KMS-11 (cell line): ENCODE data around the gene PIH1D1.

Experiments used
- H2AFZ ChIP-seq: fragments of 200-600 bp; sonication (generic); 2 replicates; pipeline ENCODE4 v1.6.1; 2016; ENCODE audit warnings: antibody characterized with exemption, mixed run types, low read depth
- H3K27ac ChIP-seq: fragments of 200-600 bp; sonication (generic); 2 replicates; pipeline ENCODE4 v1.6.1; 2016; ENCODE audit warnings: mild to moderate bottlenecking, mixed run types
- H3K27me3 ChIP-seq: fragments of 200-600 bp; sonication (generic); 2 replicates; pipeline ENCODE4 v1.6.1; 2017; ENCODE audit warnings: mild to moderate bottlenecking, low read depth, mixed run types, moderate library complexity; ENCODE audit not compliant: insufficient read depth
- H3K36me3 ChIP-seq: fragments of 200-600 bp; sonication (generic); 2 replicates; pipeline ENCODE4 v1.6.1; 2017; ENCODE audit warnings: mild to moderate bottlenecking, mixed run types; ENCODE audit not compliant: insufficient read depth
- H3K4me1 ChIP-seq: fragments of 200-600 bp; sonication (generic); 2 replicates; pipeline ENCODE4 v1.6.1; 2016; ENCODE audit warnings: mild to moderate bottlenecking, low read depth, mixed run types; ENCODE audit not compliant: poor library complexity, severe bottlenecking
- H3K4me2 ChIP-seq: fragments of 200-600 bp; sonication (generic); 2 replicates; pipeline ENCODE4 v1.7.0; 2016; ENCODE audit warnings: mild to moderate bottlenecking, mixed run types
- H3K4me3 ChIP-seq: fragments of 200-600 bp; sonication (generic); IDR thresholded peaks from 2 replicates; pipeline ENCODE4 v1.6.1; 2017; ENCODE audit warnings: low read depth, low read length, mixed read lengths; ENCODE audit not compliant: insufficient read depth
- H3K79me2 ChIP-seq: fragments of 200-600 bp; sonication (generic); 2 replicates; pipeline ENCODE4 v1.6.1; 2016; ENCODE audit warnings: low read depth, mixed run types; ENCODE audit not compliant: insufficient read depth
- H3K9ac ChIP-seq: fragments of 200-600 bp; sonication (generic); 2 replicates; pipeline ENCODE4 v1.6.1; 2016; ENCODE audit warnings: mild to moderate bottlenecking, mixed run types
- H4K20me1 ChIP-seq: fragments of 200-600 bp; sonication (generic); 2 replicates; pipeline ENCODE4 v1.6.1; 2016; ENCODE audit warnings: mild to moderate bottlenecking, mixed run types; ENCODE audit not compliant: insufficient read depth
- TF ChIP-seq, protein P1 (sequence below): fragments of 200-600 bp; sonication (generic); conservative IDR thresholded peaks from 2 replicates; pipeline ENCODE4 v1.6.1; 2017; ENCODE audit warnings: low read depth, mild to moderate bottlenecking, antibody characterized with exemption, low read length, moderate library complexity, mixed read lengths

Gene PIH1D1

DNA sequence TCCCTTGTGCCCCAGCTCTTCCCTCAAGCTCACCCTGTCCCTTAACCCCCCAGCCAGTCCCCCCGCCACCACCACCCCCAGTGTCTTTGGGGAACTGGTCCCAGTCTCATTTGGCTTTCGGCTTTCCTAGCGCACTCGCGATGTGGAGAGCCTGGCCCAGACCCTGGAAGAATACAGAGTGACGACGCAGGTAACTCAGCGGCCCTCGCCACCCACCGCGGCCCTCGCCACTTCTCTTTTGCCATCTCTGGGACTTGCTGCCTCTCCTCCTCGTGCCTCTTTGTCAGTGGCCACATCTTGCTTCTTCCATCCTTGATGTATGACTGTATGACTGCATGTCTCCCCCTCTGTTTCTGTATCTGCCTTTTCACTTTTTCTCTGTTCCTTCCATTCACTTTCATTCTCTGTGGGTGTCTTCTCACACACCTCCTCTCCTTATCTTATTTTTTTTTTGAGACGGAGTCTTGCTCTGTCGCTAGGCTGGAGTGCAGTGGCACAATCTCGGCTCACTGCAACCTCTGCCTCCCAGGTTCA lies 44.1 kb downstream of the PIH1D1 start:
- no peaks in the 10 kb centered on the region for H3K79me2 ChIP-seq
- TF ChIP-seq, protein P1, sequence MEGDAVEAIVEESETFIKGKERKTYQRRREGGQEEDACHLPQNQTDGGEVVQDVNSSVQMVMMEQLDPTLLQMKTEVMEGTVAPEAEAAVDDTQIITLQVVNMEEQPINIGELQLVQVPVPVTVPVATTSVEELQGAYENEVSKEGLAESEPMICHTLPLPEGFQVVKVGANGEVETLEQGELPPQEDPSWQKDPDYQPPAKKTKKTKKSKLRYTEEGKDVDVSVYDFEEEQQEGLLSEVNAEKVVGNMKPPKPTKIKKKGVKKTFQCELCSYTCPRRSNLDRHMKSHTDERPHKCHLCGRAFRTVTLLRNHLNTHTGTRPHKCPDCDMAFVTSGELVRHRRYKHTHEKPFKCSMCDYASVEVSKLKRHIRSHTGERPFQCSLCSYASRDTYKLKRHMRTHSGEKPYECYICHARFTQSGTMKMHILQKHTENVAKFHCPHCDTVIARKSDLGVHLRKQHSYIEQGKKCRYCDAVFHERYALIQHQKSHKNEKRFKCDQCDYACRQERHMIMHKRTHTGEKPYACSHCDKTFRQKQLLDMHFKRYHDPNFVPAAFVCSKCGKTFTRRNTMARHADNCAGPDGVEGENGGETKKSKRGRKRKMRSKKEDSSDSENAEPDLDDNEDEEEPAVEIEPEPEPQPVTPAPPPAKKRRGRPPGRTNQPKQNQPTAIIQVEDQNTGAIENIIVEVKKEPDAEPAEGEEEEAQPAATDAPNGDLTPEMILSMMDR, result no peak

DNA sequence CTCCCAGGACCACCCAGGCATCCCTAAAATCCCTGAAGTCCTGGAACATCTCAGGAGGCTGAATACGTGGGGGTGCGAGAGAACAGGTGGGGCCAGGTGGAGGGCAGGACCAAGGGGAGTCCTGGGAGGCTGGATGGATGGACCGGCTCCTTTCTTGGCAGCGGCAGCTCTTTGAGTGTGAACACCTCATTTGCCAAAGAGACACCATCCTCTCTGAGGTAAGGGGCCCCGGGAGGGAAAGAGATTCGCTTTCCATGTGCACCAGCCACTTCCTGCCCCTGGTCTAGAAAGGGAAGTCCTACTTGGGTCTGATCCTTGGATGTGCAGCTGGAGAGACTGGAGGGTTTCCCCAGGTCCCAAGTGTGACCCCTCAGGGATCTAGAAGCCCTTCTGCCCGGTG lies 44.5 kb downstream of the PIH1D1 start:
- H3K27ac ChIP-seq, result no peak overlapping the region
- no peaks in the 10 kb centered on the region for H4K20me1 ChIP-seq
- TF ChIP-seq, protein P1, result no peak
- H3K9ac ChIP-seq, result no peak overlapping the region
- H3K79me2 ChIP-seq, result no peaks in the 10 kb centered on the region
- H3K4me3 ChIP-seq, result no peak overlapping the region
- H3K27me3 ChIP-seq, result peaks cover 57% of the 10 kb centered on the region; the same call in 1 of the 2 replicates
- peaks cover 20% of the 10 kb centered on the region for H3K4me1 ChIP-seq
- H3K36me3 ChIP-seq, result no peaks in the 10 kb centered on the region
- no peak overlapping the region for H3K4me2 ChIP-seq
- no peak overlapping the region for H2AFZ ChIP-seq

More for the DNA sequence above, 44.1 kb downstream of the PIH1D1 start:
- no peaks in the 10 kb centered on the region for H4K20me1 ChIP-seq
- no peak overlapping the region for H3K9ac ChIP-seq
- H3K27ac ChIP-seq, result no peak overlapping the region
- H3K4me2 ChIP-seq, result no peak overlapping the region
- H2AFZ ChIP-seq, result no peak overlapping the region
- no peak overlapping the region for H3K4me3 ChIP-seq
- peaks cover 62% of the 10 kb centered on the region for H3K27me3 ChIP-seq
- H3K4me1 ChIP-seq, result peaks cover 20% of the 10 kb centered on the region
- H3K36me3 ChIP-seq, result no peaks in the 10 kb centered on the region

GRCh38 chr19:49403404-49404187 lies 48.0 kb downstream of the PIH1D1 start:
- peaks cover 9% of the 10 kb centered on the region for H3K4me1 ChIP-seq
- H3K27me3 ChIP-seq, result peaks cover 57% of the 10 kb centered on the region; the same call in 1 of the 2 replicates
- no peak overlapping the region for H3K27ac ChIP-seq
- H3K4me3 ChIP-seq, result no peak overlapping the region
- H2AFZ ChIP-seq, result 0 out of 2 replicates have a peak overlapping the region, but pooled peaks have one; percentile 41
- H4K20me1 ChIP-seq, result no peaks in the 10 kb centered on the region
- TF ChIP-seq, protein P1, result no peak
- no peak overlapping the region for H3K9ac ChIP-seq
- H3K4me2 ChIP-seq, result no peak overlapping the region
- no peaks in the 10 kb centered on the region for H3K79me2 ChIP-seq
- no peaks in the 10 kb centered on the region for H3K36me3 ChIP-seq

DNA sequence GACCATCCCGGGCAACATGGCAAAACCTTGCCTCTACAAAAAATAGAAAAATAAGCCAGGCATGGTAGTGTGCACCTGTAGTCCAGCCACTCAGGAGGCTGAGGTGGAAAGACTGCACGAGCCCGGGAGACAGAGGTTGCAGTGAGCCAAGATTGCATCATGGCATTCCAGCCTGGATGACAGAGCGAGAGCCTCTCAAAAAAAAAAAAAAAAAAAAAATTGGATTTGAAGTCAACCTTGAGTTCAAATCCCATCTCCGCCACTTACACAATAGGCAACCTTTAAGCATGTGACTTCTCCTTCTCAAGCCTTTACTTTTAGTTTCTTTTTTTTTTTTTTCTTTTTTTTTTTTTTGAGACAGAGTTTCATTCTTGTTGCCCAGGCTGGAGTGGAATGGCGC lies 51.6 kb downstream of the PIH1D1 start:
- H2AFZ ChIP-seq, result no peak overlapping the region
- H3K9ac ChIP-seq, result no peak overlapping the region

More for the DNA sequence above, 51.6 kb downstream of the PIH1D1 start:
- H4K20me1 ChIP-seq, result no peaks in the 10 kb centered on the region
- no peaks in the 10 kb centered on the region for H3K36me3 ChIP-seq
- H3K79me2 ChIP-seq, result no peaks in the 10 kb centered on the region
- H3K4me2 ChIP-seq, result no peak overlapping the region
- peaks cover 48% of the 10 kb centered on the region for H3K27me3 ChIP-seq
- H3K27ac ChIP-seq, result no peak overlapping the region
- no peak overlapping the region for H3K4me3 ChIP-seq
- TF ChIP-seq, protein P1, result no peak
- peaks cover 14% of the 10 kb centered on the region for H3K4me1 ChIP-seq
